ACC112 (cell line): ENCODE measurements around the gene HS6ST3.

Source experiments
- H2AFZ ChIP-seq: fragments of 200-600 bp; sonication (generic); one replicate; pipeline ENCODE4 v1.6.0; 2017; ENCODE audit warnings: antibody characterized with exemption, low read length; ENCODE audit not compliant: unreplicated experiment
- H3K27ac ChIP-seq: fragments of 200-600 bp; sonication (generic); 2 replicates; pipeline ENCODE4 v1.5.1; 2014; ENCODE audit warnings: low read depth, mild to moderate bottlenecking, antibody characterized with exemption, low read length, moderate library complexity
- H3K27me3 ChIP-seq: fragments of 200-600 bp; sonication (generic); 2 replicates; pipeline ENCODE4 v1.6.1; 2014; ENCODE audit warnings: mild to moderate bottlenecking, antibody characterized with exemption, low read length, moderate library complexity, mixed read lengths; ENCODE audit not compliant: insufficient read depth
- H3K36me3 ChIP-seq: fragments of 200-600 bp; sonication (generic); 2 replicates; pipeline ENCODE4 v1.6.1; 2016; ENCODE audit warnings: mild to moderate bottlenecking, antibody characterized with exemption, low read length, moderate library complexity, mixed read lengths; ENCODE audit not compliant: insufficient read depth
- H3K4me1 ChIP-seq: fragments of 200-600 bp; sonication (generic); one replicate; pipeline ENCODE4 v1.6.1; 2016; ENCODE audit warnings: low read length, mixed read lengths; ENCODE audit not compliant: insufficient read depth, unreplicated experiment, control insufficient read depth
- H3K4me3 ChIP-seq: fragments of 200-600 bp; sonication (generic); 2 replicates; pipeline ENCODE4 v1.5.1; 2014; ENCODE audit warnings: mild to moderate bottlenecking, low read depth, low read length
- H3K79me2 ChIP-seq: fragments of 200-600 bp; sonication (generic); one replicate; pipeline ENCODE4 v1.6.0; 2016; ENCODE audit warnings: low read length; ENCODE audit not compliant: control insufficient read depth, unreplicated experiment, insufficient read depth

The HS6ST3 gene

GRCh38 chr13:96696389-96696900, 606.5 kb downstream of the HS6ST3 start:
- Histone ChIP-seq H3K27me3 (no peaks in the 10 kb centered on the region), H2AFZ (no peak overlapping the region), H3K4me1 (no peaks in the 10 kb centered on the region), H3K79me2 (no peaks in the 10 kb centered on the region), H3K4me3 (no peak overlapping the region), H3K36me3 (no peaks in the 10 kb centered on the region), H3K27ac (no peak overlapping the region)

- H2AFZ ChIP-seq: no peak overlapping the region
- H3K4me3 ChIP-seq: no peak overlapping the region
- H3K36me3 ChIP-seq: no peaks in the 10 kb centered on the region
- H3K27ac ChIP-seq: no peak overlapping the region
- H3K79me2 ChIP-seq: no peaks in the 10 kb centered on the region
- H3K4me1 ChIP-seq: no peaks in the 10 kb centered on the region
- H3K27me3 ChIP-seq: no peaks in the 10 kb centered on the region
These were observed 610.8 kb downstream of the HS6ST3 start for GRCh38 chr13:96700657-96701056.

- H3K4me1 ChIP-seq: no peaks in the 10 kb centered on the region
- H2AFZ ChIP-seq: no peak overlapping the region
- H3K27ac ChIP-seq: no peak overlapping the region
- no peaks in the 10 kb centered on the region for H3K79me2 ChIP-seq
- H3K36me3 ChIP-seq: no peaks in the 10 kb centered on the region
- H3K4me3 ChIP-seq: no peak overlapping the region
- H3K27me3 ChIP-seq: no peaks in the 10 kb centered on the region
These were observed 617.2 kb downstream of the HS6ST3 start for GRCh38 chr13:96707146-96707545.

- Histone ChIP-seq H3K36me3 (no peaks in the 10 kb centered on the region), H3K4me1 (no peaks in the 10 kb centered on the region), H3K27me3 (no peaks in the 10 kb centered on the region), H3K79me2 (no peaks in the 10 kb centered on the region), H3K27ac (no peak overlapping the region), H3K4me3 (no peak overlapping the region), H2AFZ (no peak overlapping the region)
These were observed 620.4 kb downstream of the HS6ST3 start for GRCh38 chr13:96710166-96710862.

GRCh38 chr13:96720446-96720845, 630.5 kb downstream of the HS6ST3 start:
- Histone ChIP-seq H3K4me3 (no peak overlapping the region), H2AFZ (no peak overlapping the region), H3K36me3 (no peaks in the 10 kb centered on the region), H3K27ac (no peak overlapping the region), H3K4me1 (no peaks in the 10 kb centered on the region), H3K79me2 (no peaks in the 10 kb centered on the region), H3K27me3 (no peaks in the 10 kb centered on the region)

- Histone ChIP-seq H3K36me3 (no peaks in the 10 kb centered on the region), H3K79me2 (no peaks in the 10 kb centered on the region), H2AFZ (no peak overlapping the region), H3K4me1 (peaks cover 5% of the 10 kb centered on the region), H3K4me3 (no peak overlapping the region), H3K27me3 (no peaks in the 10 kb centered on the region), H3K27ac (no peak overlapping the region)
These were observed 636.7 kb downstream of the HS6ST3 start for GRCh38 chr13:96726651-96727050.

GRCh38 chr13:96728463-96728862, 638.6 kb downstream of the HS6ST3 start:
- peak overlapping the region; percentile 38 for H3K27ac ChIP-seq
- H3K4me3 ChIP-seq: no peak overlapping the region
- no peak overlapping the region for H2AFZ ChIP-seq
- peaks cover 5% of the 10 kb centered on the region for H3K4me1 ChIP-seq
- no peaks in the 10 kb centered on the region for H3K27me3 ChIP-seq
- H3K36me3 ChIP-seq: no peaks in the 10 kb centered on the region
- no peaks in the 10 kb centered on the region for H3K79me2 ChIP-seq

GRCh38 chr13:96730676-96731075, 640.8 kb downstream of the HS6ST3 start:
- Histone ChIP-seq H3K27me3 (no peaks in the 10 kb centered on the region), H3K36me3 (no peaks in the 10 kb centered on the region), H3K4me1 (peaks cover 5% of the 10 kb centered on the region), H3K4me3 (no peak overlapping the region), H3K79me2 (no peaks in the 10 kb centered on the region), H2AFZ (no peak overlapping the region), H3K27ac (no peak overlapping the region)

GRCh38 chr13:96734499-96734898, 644.6 kb downstream of the HS6ST3 start:
- Histone ChIP-seq H3K4me1 (no peaks in the 10 kb centered on the region), H3K36me3 (no peaks in the 10 kb centered on the region), H3K27ac (no peak overlapping the region), H3K79me2 (no peaks in the 10 kb centered on the region), H3K4me3 (no peak overlapping the region), H2AFZ (no peak overlapping the region), H3K27me3 (no peaks in the 10 kb centered on the region)

GRCh38 chr13:96741779-96742178, 651.9 kb downstream of the HS6ST3 start:
- Histone ChIP-seq H3K36me3 (no peaks in the 10 kb centered on the region), H3K27ac (no peak overlapping the region), H3K4me3 (no peak overlapping the region), H3K27me3 (no peaks in the 10 kb centered on the region), H3K4me1 (no peaks in the 10 kb centered on the region), H2AFZ (no peak overlapping the region), H3K79me2 (no peaks in the 10 kb centered on the region)

- Histone ChIP-seq H3K79me2 (no peaks in the 10 kb centered on the region), H3K27me3 (no peaks in the 10 kb centered on the region), H3K4me3 (no peak overlapping the region), H3K27ac (no peak overlapping the region), H3K4me1 (no peaks in the 10 kb centered on the region), H2AFZ (no peak overlapping the region), H3K36me3 (no peaks in the 10 kb centered on the region)
These were observed 653.6 kb downstream of the HS6ST3 start for GRCh38 chr13:96743296-96744089.
